Measurements from ENCODE around the gene MET. TPM values are rescaled to one million over a fixed set of nuclear protein-coding genes. Genes with fewer than 3 reads are reported as not detected.

MET gene
- total RNA-seq, 1 donor from 2014 or later: 28.0 TPM

- DNase-seq (ENCODE audit: low read depth in 2 of 2): no peak
These were observed 171.4 kb downstream of the MET start for GRCh38 chr7:116843378-116843777.

Other genes starting within 250 kb of the MET start
- gene CAV2, start 172.5 kb upstream of the MET start, total RNA-seq: 141 and 150 TPM in 2 replicates
- gene CAV1, start 147.2 kb upstream of the MET start, total RNA-seq: 585 and 1,079 TPM in 2 replicates
- gene CAPZA2, start 190.4 kb downstream of the MET start, total RNA-seq: 106 and 186 TPM in 2 replicates

Data from lung microvascular endothelial cell (primary cell).